Measurements from ENCODE around the gene VEZT. TPM values are rescaled to one million over a fixed set of nuclear protein-coding genes. Genes with fewer than 3 reads are reported as not detected.

VEZT gene
- total and polyA plus RNA-seq, 2 experiments from 2014 or later, result 37.9 to 84.2 TPM

DNA sequence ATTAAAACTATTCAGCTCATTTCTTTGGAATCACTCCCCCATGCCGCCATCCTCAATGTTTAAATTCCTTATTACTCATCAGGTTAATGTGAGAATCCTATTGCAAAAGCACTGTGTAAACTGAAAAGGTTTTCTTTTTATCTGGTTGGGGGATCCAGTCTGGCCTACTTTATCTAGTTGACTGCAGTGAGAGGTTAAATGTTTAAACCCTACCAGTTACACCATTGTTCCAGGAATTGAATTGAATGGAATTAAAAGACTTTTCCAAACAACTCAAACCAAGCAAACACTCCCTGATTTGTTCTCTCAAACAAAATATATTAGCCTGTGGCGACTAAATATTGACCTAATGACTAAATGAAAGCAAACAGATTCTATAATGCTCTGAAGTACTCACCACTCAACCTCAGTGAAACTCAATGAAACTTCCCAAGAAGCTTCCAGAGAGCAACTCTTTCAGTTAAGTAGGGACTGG, 100.5 kb downstream of the VEZT start:
- peak; percentile 50 for DNase-seq (ENCODE audit: low spot score)
- no peak overlapping the region for H2AFZ ChIP-seq
- H3K9me3 ChIP-seq (ENCODE audit: low read depth), result no peaks in the 10 kb centered on the region
- WGBS (ENCODE audit: low lambda C conversion rate, missing lambda C conversion rate), result 37% methylated on average over 2 of the region's 2 CpGs
- H4K20me1 ChIP-seq (ENCODE audit: insufficient read depth, poor library complexity, severe bottlenecking), result no peaks in the 10 kb centered on the region
- H3K27me3 ChIP-seq, result no peaks in the 10 kb centered on the region
- no peak overlapping the region for H3K4me3 ChIP-seq
- no peaks in the 10 kb centered on the region for H3K79me2 ChIP-seq
- H3K4me2 ChIP-seq, result no peak overlapping the region
- TF ChIP-seq, protein P1, sequence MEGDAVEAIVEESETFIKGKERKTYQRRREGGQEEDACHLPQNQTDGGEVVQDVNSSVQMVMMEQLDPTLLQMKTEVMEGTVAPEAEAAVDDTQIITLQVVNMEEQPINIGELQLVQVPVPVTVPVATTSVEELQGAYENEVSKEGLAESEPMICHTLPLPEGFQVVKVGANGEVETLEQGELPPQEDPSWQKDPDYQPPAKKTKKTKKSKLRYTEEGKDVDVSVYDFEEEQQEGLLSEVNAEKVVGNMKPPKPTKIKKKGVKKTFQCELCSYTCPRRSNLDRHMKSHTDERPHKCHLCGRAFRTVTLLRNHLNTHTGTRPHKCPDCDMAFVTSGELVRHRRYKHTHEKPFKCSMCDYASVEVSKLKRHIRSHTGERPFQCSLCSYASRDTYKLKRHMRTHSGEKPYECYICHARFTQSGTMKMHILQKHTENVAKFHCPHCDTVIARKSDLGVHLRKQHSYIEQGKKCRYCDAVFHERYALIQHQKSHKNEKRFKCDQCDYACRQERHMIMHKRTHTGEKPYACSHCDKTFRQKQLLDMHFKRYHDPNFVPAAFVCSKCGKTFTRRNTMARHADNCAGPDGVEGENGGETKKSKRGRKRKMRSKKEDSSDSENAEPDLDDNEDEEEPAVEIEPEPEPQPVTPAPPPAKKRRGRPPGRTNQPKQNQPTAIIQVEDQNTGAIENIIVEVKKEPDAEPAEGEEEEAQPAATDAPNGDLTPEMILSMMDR (IDR thresholded peaks at IDR 0.05; ENCODE audit: poor library complexity), result no peak
- no peak for TF ChIP-seq EZH2phosphoT487 (IDR thresholded peaks at IDR 0.05; ENCODE audit: low read depth, severe bottlenecking, unreplicated experiment)
- TF ChIP-seq EZH2 (IDR thresholded peaks at IDR 0.05; ENCODE audit: borderline replicate concordance), result no peak
- peaks cover 18% of the 10 kb centered on the region for H3K4me1 ChIP-seq (ENCODE audit: insufficient read depth)
- H3K9me2 ChIP-seq (replicated peaks; ENCODE audit: insufficient read depth), result no peaks in the 10 kb centered on the region
- H3K27ac ChIP-seq, result peak overlapping the region; percentile 80
- H3K36me3 ChIP-seq (replicated peaks; ENCODE audit: insufficient read depth, low read depth), result no peaks in the 10 kb centered on the region

DNA sequence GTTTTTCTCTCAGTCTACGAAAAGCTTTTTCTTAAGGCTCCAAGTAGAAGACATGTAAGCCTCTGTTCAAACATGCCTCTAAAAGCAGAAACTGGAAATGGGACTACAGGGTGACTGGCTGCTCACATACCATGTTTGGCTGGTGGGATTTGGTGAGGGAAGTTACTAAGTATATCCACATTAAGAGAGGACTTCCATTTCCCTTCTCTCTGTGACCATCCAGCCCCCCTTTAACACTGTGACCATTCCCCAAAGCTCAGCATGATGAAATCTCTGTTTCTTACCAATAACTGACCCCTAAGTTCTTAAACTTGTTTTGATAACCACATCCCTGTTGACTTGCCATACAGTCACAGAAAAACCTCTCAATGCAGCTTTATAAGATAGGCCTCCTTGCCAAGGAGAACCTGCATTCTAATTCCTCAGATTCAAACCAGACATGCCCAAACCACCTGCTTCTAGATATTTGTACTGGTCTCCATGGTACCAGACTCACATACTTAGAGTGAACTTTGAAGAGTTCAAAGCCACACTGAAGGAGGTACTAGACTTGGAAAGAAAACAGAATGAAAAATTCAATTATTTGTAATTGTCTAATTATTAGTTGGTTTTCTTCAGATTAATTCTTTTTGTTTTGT, 102.2 kb downstream of the VEZT start:
- Histone ChIP-seq H2AFZ (no peak overlapping the region), H3K4me1 (ENCODE audit: insufficient read depth) (peaks cover 18% of the 10 kb centered on the region), H3K9me3 (ENCODE audit: low read depth) (no peaks in the 10 kb centered on the region), H3K4me2 (no peak overlapping the region), H3K36me3 (replicated peaks; ENCODE audit: insufficient read depth, low read depth) (no peaks in the 10 kb centered on the region), H3K79me2 (no peaks in the 10 kb centered on the region), H3K27ac (peak overlapping the region; percentile 80), H4K20me1 (ENCODE audit: insufficient read depth, poor library complexity, severe bottlenecking) (no peaks in the 10 kb centered on the region), H3K4me3 (no peak overlapping the region), H3K9me2 (replicated peaks; ENCODE audit: insufficient read depth) (no peaks in the 10 kb centered on the region), H3K27me3 (no peaks in the 10 kb centered on the region)
- TF ChIP-seq EZH2 (IDR thresholded peaks at IDR 0.05; ENCODE audit: borderline replicate concordance) (no peak), EZH2phosphoT487 (IDR thresholded peaks at IDR 0.05; ENCODE audit: low read depth, severe bottlenecking, unreplicated experiment) (no peak)
- TF ChIP-seq, protein P1 (IDR thresholded peaks at IDR 0.05; ENCODE audit: poor library complexity), result no peak
- 94% methylated on average over 1 of the region's 1 CpG for WGBS (ENCODE audit: low lambda C conversion rate, missing lambda C conversion rate)
- DNase-seq (ENCODE audit: low spot score), result no peak

DNA sequence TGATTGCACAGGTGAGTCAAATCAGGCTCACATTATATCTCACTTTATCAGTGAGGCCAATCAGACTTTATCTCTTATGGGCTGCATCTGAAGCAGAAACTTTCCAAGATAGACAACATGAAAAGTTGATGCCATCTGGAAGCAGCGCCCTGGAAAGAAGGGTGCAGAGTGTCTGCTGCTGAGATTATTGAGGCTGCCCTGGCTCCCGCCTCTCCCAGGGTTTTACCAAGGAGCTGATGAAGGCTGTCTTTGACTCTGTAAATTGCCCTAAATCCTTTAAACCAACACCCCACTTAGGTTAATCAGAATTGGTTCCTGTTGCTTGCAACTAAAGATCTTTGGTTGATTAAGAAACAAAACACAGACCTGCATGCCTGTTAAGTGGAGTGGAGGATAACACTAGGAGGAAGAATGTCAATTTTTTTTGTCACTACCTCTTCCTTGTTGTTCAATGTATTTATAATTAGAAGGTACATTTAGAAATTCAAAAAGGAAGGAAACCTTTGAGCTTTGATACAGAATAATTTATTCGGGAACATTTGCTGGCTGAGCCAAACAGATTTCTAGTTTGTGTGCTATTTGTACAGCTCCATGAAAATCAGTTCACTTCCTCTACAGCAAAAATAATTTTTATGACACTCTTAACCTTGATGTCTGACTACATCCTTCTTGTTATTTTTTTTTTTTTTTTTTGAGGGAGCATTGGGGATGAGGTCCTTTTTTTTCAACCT, 104.1 kb downstream of the VEZT start:
- H3K4me1 ChIP-seq (ENCODE audit: insufficient read depth), result peaks cover 23% of the 10 kb centered on the region
- H3K36me3 ChIP-seq (replicated peaks; ENCODE audit: insufficient read depth, low read depth), result no peaks in the 10 kb centered on the region
- H3K4me3 ChIP-seq, result no peak overlapping the region
- H2AFZ ChIP-seq, result no peak overlapping the region
- TF ChIP-seq EZH2phosphoT487 (IDR thresholded peaks at IDR 0.05; ENCODE audit: low read depth, severe bottlenecking, unreplicated experiment), result no peak
- TF ChIP-seq, protein P1 (IDR thresholded peaks at IDR 0.05; ENCODE audit: poor library complexity), result no peak
- no peak for TF ChIP-seq EZH2 (IDR thresholded peaks at IDR 0.05; ENCODE audit: borderline replicate concordance)
- DNase-seq (ENCODE audit: low spot score), result no peak
- no peaks in the 10 kb centered on the region for H3K79me2 ChIP-seq
- no peaks in the 10 kb centered on the region for H3K27me3 ChIP-seq
- H4K20me1 ChIP-seq (ENCODE audit: insufficient read depth, poor library complexity, severe bottlenecking), result no peaks in the 10 kb centered on the region
- H3K27ac ChIP-seq, result peak overlapping the region; percentile 42
- no peak overlapping the region for H3K4me2 ChIP-seq
- H3K9me3 ChIP-seq (ENCODE audit: low read depth), result no peaks in the 10 kb centered on the region
- WGBS (ENCODE audit: low lambda C conversion rate, missing lambda C conversion rate), result 70% methylated on average over 3 of the region's 3 CpGs
- H3K9me2 ChIP-seq (replicated peaks; ENCODE audit: insufficient read depth), result no peaks in the 10 kb centered on the region
